Mesenchymal stem cell (in vitro differentiated cells and primary cell): ENCODE measurements around the gene SLC9C2.
"Not testable (repeated sequence)": the region's sequence is repeated elsewhere in the genome, so short reads cannot be mapped to it uniquely, and the experiment has no call there.

Source experiments
- DNase-seq: peaks from one replicate; pipeline ENCODE4 v3.0.0-alpha.2; 2013
- H2AFZ ChIP-seq: one replicate; pipeline ENCODE4 v1.6.1; 2013; ENCODE audit warnings: low read depth, mild to moderate bottlenecking, control low read depth, inconsistent platforms, low read length, moderate library complexity
- H2AK5ac ChIP-seq: 2 replicates; pipeline ENCODE4 v1.6.1; 2013; ENCODE audit warnings: low read length, moderate library complexity, mild to moderate bottlenecking, inconsistent platforms; ENCODE audit not compliant: severe bottlenecking
- H2BK120ac ChIP-seq: one replicate; pipeline ENCODE4 v1.6.1; 2013; ENCODE audit warnings: low read depth, mild to moderate bottlenecking, inconsistent platforms, low read length, moderate library complexity
- H2BK12ac ChIP-seq, 2 experiments: one replicate each; pipeline ENCODE4 v1.6.1; 2013; ENCODE audit warnings: inconsistent platforms in 2 of 2, low read length in 2 of 2, mild to moderate bottlenecking in 2 of 2, moderate library complexity in 2 of 2, control low read depth in 1 of 2
- H2BK15ac ChIP-seq: one replicate; pipeline ENCODE4 v1.6.1; 2013; ENCODE audit warnings: mild to moderate bottlenecking, low read depth, inconsistent platforms; ENCODE audit not compliant: poor library complexity, severe bottlenecking
- H2BK5ac ChIP-seq: 2 replicates; pipeline ENCODE4 v1.6.1; 2013; ENCODE audit warnings: low read depth, mild to moderate bottlenecking, low read length, control low read depth, inconsistent platforms; ENCODE audit not compliant: poor library complexity, severe bottlenecking
- H3K14ac ChIP-seq, 2 experiments: one replicate each; pipeline ENCODE4 v1.6.1; 2013; ENCODE audit warnings: inconsistent platforms in 2 of 2, low read length in 2 of 2, control low read depth in 1 of 2, mild to moderate bottlenecking in 1 of 2, moderate library complexity in 1 of 2
- H3K18ac ChIP-seq, 2 experiments: one replicate each; pipeline ENCODE4 v1.6.1; 2013; ENCODE audit warnings: inconsistent platforms in 2 of 2, low read length in 2 of 2, control low read depth in 1 of 2, low read depth in 1 of 2, mild to moderate bottlenecking in 1 of 2
- H3K23ac ChIP-seq, 2 experiments: one replicate each; pipeline ENCODE4 v1.6.1; 2013; ENCODE audit warnings: inconsistent platforms in 2 of 2, low read length in 2 of 2, mild to moderate bottlenecking in 2 of 2, moderate library complexity in 2 of 2, control low read depth in 1 of 2
- H3K27ac ChIP-seq: 2 replicates; pipeline ENCODE4 v1.5.1; 2013; ENCODE audit warnings: mild to moderate bottlenecking, moderate library complexity, low read length, control low read depth, inconsistent platforms; ENCODE audit not compliant: poor library complexity, severe bottlenecking
- H3K27me3 ChIP-seq, 2 experiments: 2 replicates each; pipeline versions ENCODE4 v1.6.1 to v1.7.0; 2013; ENCODE audit warnings: low read length in 2 of 2, mild to moderate bottlenecking in 2 of 2, moderate library complexity in 2 of 2, control low read depth in 1 of 2, inconsistent platforms in 1 of 2; ENCODE audit not compliant: control insufficient read depth in 1 of 2, insufficient read depth in 1 of 2
- H3K36me3 ChIP-seq, 2 experiments: 2 replicates each; pipeline versions ENCODE4 v1.6.1 to v1.7.0; 2013; ENCODE audit warnings: low read length in 2 of 2, control low read depth in 1 of 2, inconsistent platforms in 1 of 2, low read depth in 1 of 2, mild to moderate bottlenecking in 1 of 2; ENCODE audit not compliant: insufficient read depth in 2 of 2, control insufficient read depth in 1 of 2
- H3K4ac ChIP-seq, 2 experiments: one replicate each; pipeline ENCODE4 v1.6.1; 2013; ENCODE audit warnings: inconsistent platforms in 2 of 2, low read length in 2 of 2, mild to moderate bottlenecking in 2 of 2, moderate library complexity in 2 of 2, control low read depth in 1 of 2, low read depth in 1 of 2
- H3K4me1 ChIP-seq: 2 replicates; pipeline ENCODE4 v1.6.1; 2013; ENCODE audit warnings: low read depth, low read length, control low read depth; ENCODE audit not compliant: control insufficient read depth, insufficient read depth
- H3K4me2 ChIP-seq: 2 replicates; pipeline ENCODE4 v1.6.1; 2013; ENCODE audit warnings: low read length, mild to moderate bottlenecking, inconsistent platforms; ENCODE audit not compliant: poor library complexity, severe bottlenecking
- H3K4me3 ChIP-seq, 2 experiments: 2 replicates each; pipeline versions ENCODE4 v1.5.1 to v1.7.0; 2013; ENCODE audit warnings: low read length in 2 of 2, mild to moderate bottlenecking in 2 of 2, control low read depth in 1 of 2, low read depth in 1 of 2; ENCODE audit not compliant: insufficient read depth in 1 of 2
- H3K79me1 ChIP-seq: replicated peaks from 2 replicates; pipeline ENCODE4 v1.6.1; 2013; ENCODE audit warnings: mild to moderate bottlenecking, control low read depth, low read length, inconsistent platforms; ENCODE audit not compliant: poor library complexity, severe bottlenecking
- H3K9ac ChIP-seq: 2 replicates; pipeline ENCODE4 v1.7.0; 2013; ENCODE audit warnings: mild to moderate bottlenecking, low read length, moderate library complexity
- H3K9me3 ChIP-seq: 2 replicates; pipeline ENCODE4 v1.7.0; 2013; ENCODE audit warnings: mild to moderate bottlenecking, low read length; ENCODE audit not compliant: control insufficient read depth
- H4K8ac ChIP-seq: one replicate; pipeline ENCODE4 v1.6.1; 2013; ENCODE audit warnings: inconsistent platforms, mild to moderate bottlenecking, low read length, moderate library complexity
- H4K91ac ChIP-seq: one replicate; pipeline ENCODE4 v1.6.1; 2013; ENCODE audit warnings: mild to moderate bottlenecking, low read length, inconsistent platforms
- WGBS: methylation state at CpG from one replicate; pipeline ENCODE4 v1.1.7; 2013; ENCODE audit warnings: mixed read lengths; 5-methylcytosine and 5-hydroxymethylcytosine counted together

SLC9C2 gene

DNA sequence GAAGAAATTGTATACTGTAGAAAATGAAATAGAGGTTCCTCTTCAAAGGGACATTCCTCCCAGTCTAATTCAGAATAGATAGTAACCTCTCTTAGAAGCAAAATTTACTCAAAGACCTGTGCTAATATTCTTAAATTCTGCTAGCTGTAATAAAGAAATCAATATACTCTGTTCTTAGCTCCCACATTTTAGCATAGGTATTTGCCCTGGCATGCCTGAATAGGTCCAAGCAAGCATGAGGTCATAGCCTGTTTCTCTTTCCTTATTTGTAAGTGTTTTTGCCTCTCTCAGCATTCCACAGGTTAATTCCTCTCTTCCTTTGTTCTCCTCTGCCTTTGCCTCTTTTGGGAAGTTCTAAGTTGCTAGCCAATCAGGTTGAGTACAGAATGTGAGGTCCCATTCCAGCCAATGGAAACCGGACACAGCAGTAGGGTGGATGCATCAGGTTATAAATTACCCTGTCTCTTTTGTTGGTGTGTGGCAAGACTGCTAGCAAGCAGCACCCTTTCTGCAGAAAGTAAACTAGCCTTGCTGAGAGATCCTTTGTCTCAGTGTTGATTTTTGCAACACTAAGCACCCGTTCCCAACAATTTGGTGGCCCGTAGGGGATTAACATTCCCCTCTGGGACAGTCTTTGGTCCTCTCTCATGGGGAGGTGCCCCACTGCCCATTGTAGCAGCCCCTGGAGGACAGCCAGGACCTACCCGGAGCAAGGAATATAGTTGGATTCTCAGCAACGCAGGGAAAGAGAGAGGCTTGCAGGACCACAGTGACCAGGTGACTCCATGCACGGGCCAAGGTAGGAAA lies 34.6 kb upstream of the SLC9C2 start:
- H3K79me1 ChIP-seq, DNase-seq, H3K9ac ChIP-seq, H3K4ac ChIP-seq, H3K4me2 ChIP-seq, H3K4me3 ChIP-seq, H2BK12ac ChIP-seq, H4K91ac ChIP-seq, H3K4me1 ChIP-seq, H2BK120ac ChIP-seq, H3K23ac ChIP-seq, H2BK15ac ChIP-seq, H2BK5ac ChIP-seq, H3K18ac ChIP-seq, H4K8ac ChIP-seq, H3K14ac ChIP-seq, H3K27me3 ChIP-seq, H3K27ac ChIP-seq, H3K36me3 ChIP-seq, H2AK5ac ChIP-seq, H2AFZ ChIP-seq: not testable (repeated sequence)
- peaks cover 25% of the 10 kb centered on the region for H3K9me3 ChIP-seq
- WGBS = 91% methylated on average over 6 of the region's 6 CpGs

DNA sequence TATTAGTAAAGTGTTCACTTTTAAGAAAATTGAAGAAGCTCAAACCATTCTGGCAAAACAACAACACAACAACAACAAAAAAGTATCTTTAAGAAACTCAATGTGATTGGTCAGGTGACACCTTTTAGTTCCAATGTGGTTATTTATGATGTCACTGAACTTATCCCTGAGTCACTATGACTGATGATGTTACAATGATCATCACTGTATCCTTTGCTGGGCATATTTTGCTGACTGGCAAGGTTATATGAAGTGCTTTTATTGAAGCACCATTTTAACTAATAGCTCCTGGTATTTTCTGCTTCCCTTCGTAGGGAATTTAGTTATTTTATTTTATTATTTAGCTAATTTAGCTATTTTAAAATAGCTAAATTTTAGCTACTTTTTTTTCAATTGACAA lies 32.2 kb upstream of the SLC9C2 start, which contains the start of gene TEX50:
Gene TEX50, plus strand, starts transcription at position 223 of the 400 bp plus-strand sequence. CDS start 184 bp downstream, outside the sequence.
- Histone ChIP-seq H3K14ac (no peak within 1 kb of the TSS), H3K27me3 (no peaks in the 10 kb centered on the region), H3K4me2 (no peak within 1 kb of the TSS), H3K4me1 (no peaks in the 10 kb centered on the region), H4K8ac (no peak within 1 kb of the TSS), H2BK12ac (no peak within 1 kb of the TSS), H3K36me3 (peaks cover 0 to 3% of the 10 kb centered on the region in 2 experiments), H2AK5ac (no peak within 1 kb of the TSS), H2BK120ac (no peak within 1 kb of the TSS), H3K9me3 (peaks cover 25% of the 10 kb centered on the region), H3K18ac (no peak within 1 kb of the TSS), H3K9ac (no peak within 1 kb of the TSS), H3K27ac (no peak within 1 kb of the TSS), H3K79me1 (no peaks in the 10 kb centered on the region), H3K23ac (no peak within 1 kb of the TSS), H2AFZ (no peak within 1 kb of the TSS), H3K4ac (no peak within 1 kb of the TSS), H3K4me3 (no peak within 1 kb of the TSS), H2BK5ac (no peak within 1 kb of the TSS), H4K91ac (no peak within 1 kb of the TSS), H2BK15ac (no peak within 1 kb of the TSS)
- DNase-seq = no peak
- no CpG with 5 or more reads among the region's 1 CpG for WGBS

- Histone ChIP-seq H3K14ac (no peak overlapping the region), H3K27ac (no peak overlapping the region), H4K8ac (no peak overlapping the region), H2BK12ac (no peak overlapping the region), H3K18ac (no peak overlapping the region), H3K9me3 (peaks cover 8% of the 10 kb centered on the region), H3K36me3 (no peaks in the 10 kb centered on the region), H2AFZ (no peak overlapping the region), H3K9ac (no peak overlapping the region), H3K4ac (no peak overlapping the region), H3K79me1 (no peaks in the 10 kb centered on the region), H2BK15ac (no peak overlapping the region), H3K4me3 (no peak overlapping the region), H4K91ac (no peak overlapping the region), H2BK5ac (no peak overlapping the region), H3K4me1 (no peaks in the 10 kb centered on the region), H3K27me3 (no peaks in the 10 kb centered on the region), H2AK5ac (no peak overlapping the region), H2BK120ac (no peak overlapping the region), H3K23ac (no peak overlapping the region), H3K4me2 (no peak overlapping the region)
- DNase-seq = no peak
- WGBS = 82% methylated on average over 3 of the region's 3 CpGs
Observed at GRCh38 chr1:173628888-173629287, 26.0 kb upstream of the SLC9C2 start.

DNA sequence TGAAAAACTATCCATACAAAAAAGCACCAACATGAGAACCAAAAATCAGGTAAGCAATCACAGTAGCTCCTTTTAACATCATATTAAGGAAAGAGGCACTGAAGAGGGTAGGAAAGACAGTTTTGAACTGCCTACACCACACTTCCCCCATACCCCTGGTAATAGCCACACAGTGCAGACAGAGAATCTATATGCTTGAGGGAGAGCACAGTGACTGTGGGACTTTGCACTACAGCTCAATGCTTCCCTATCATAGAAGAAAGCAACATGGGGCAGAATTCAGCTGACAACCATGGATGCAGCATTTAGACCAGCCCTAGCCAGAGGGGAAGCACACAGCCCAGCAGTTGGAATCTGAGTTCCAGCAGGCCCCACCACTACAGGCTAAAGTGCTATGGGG lies 24.4 kb upstream of the SLC9C2 start:
- no peak overlapping the region for H3K23ac ChIP-seq
- H3K79me1 ChIP-seq = no peaks in the 10 kb centered on the region
- no peak overlapping the region for H4K91ac ChIP-seq
- H3K4me2 ChIP-seq = no peak overlapping the region
- H3K14ac ChIP-seq = peak overlapping the region in 1 of 2 experiments; percentile 36
- no peaks in the 10 kb centered on the region for H3K36me3 ChIP-seq
- H2BK120ac ChIP-seq = no peak overlapping the region
- no peaks in the 10 kb centered on the region for H3K27me3 ChIP-seq
- no peak overlapping the region for H3K9ac ChIP-seq
- H2BK15ac ChIP-seq = no peak overlapping the region
- H3K27ac ChIP-seq = no peak overlapping the region
- H2BK5ac ChIP-seq = no peak overlapping the region
- H3K4me1 ChIP-seq = no peaks in the 10 kb centered on the region
- no peak overlapping the region for H3K4ac ChIP-seq
- H3K4me3 ChIP-seq = no peak overlapping the region
- H2BK12ac ChIP-seq = no peak overlapping the region
- H4K8ac ChIP-seq = no peak overlapping the region
- no peak overlapping the region for H2AK5ac ChIP-seq
- H2AFZ ChIP-seq = no peak overlapping the region
- no peaks in the 10 kb centered on the region for H3K9me3 ChIP-seq
- no peak overlapping the region for H3K18ac ChIP-seq
- DNase-seq = no peak
